Erythroblast (primary cell): ENCODE measurements around the gene TSC22D4.

Source experiments
- GATA1 ChIP-seq: IDR thresholded peaks from 2 replicates; pipeline ENCODE4 v1.6.1; 2011; ENCODE audit warnings: low read depth, mild to moderate bottlenecking, control low read depth, low read length, moderate library complexity
- POLR2A ChIP-seq: IDR thresholded peaks from 2 replicates; pipeline ENCODE4 v1.6.1; 2011; ENCODE audit warnings: mild to moderate bottlenecking, low read length

GRCh38 chr7:100449190-100449795, 29.7 kb downstream of the TSC22D4 start:
- TF ChIP-seq POLR2A (no peak), GATA1 (no peak)
